ENCODE results near the gene CDKN2C.
"Not testable (repeated sequence)": the region's sequence is repeated elsewhere in the genome, so short reads cannot be mapped to it uniquely, and the experiment has no call there.

CDKN2C gene

GRCh38 chr1:50936321-50936720, 33.7 kb upstream of the CDKN2C start:
- Histone ChIP-seq H2BK5ac (ENCODE audit: low read length) (no peak overlapping the region), H2AK5ac (ENCODE audit: low read length) (no peak overlapping the region), H3K79me2 (ENCODE audit: control insufficient read depth, insufficient read depth, low read length) (peaks cover 5% of the 10 kb centered on the region), H4K5ac (ENCODE audit: low read length) (no peak overlapping the region), H3K79me1 (ENCODE audit: low read length) (peaks cover 5% of the 10 kb centered on the region), H3K27ac (ENCODE audit: low read depth, low read length) (no peak overlapping the region), H3K4me3 (ENCODE audit: low read length) (no peak overlapping the region), H2BK15ac (replicated peaks; ENCODE audit: low read depth) (no peak overlapping the region), H3K9ac (ENCODE audit: low read length) (no peak overlapping the region), H4K8ac (ENCODE audit: low read depth, low read length) (no peak overlapping the region), H3K23ac (ENCODE audit: low read length) (no peak overlapping the region), H3K18ac (ENCODE audit: low read length) (no peak overlapping the region), H3K36me3 (ENCODE audit: control insufficient read depth, insufficient read depth, low read length) (no peaks in the 10 kb centered on the region), H3K4me1 (ENCODE audit: control insufficient read depth, low read depth, low read length) (no peaks in the 10 kb centered on the region), H3K4ac (ENCODE audit: low read depth, low read length) (no peak overlapping the region), H3K56ac (ENCODE audit: low read length) (no peak overlapping the region), H3K4me2 (ENCODE audit: low read length) (no peak overlapping the region), H2BK120ac (ENCODE audit: low read depth, low read length) (no peak overlapping the region), H3K27me3 (ENCODE audit: insufficient read depth, low read length, poor library complexity) (no peaks in the 10 kb centered on the region)
- WGBS (ENCODE audit: extremely low coverage, insufficient coverage, low lambda C conversion rate): no CpG with 5 or more reads among the region's 2 CpGs
- DNase-seq: no peak

GRCh38 chr1:50940291-50940690, 29.8 kb upstream of the CDKN2C start:
- H3K23ac ChIP-seq (ENCODE audit: low read length): no peak overlapping the region
- no peaks in the 10 kb centered on the region for H3K4me1 ChIP-seq (ENCODE audit: control insufficient read depth, low read depth, low read length)
- no peaks in the 10 kb centered on the region for H3K36me3 ChIP-seq (ENCODE audit: control insufficient read depth, insufficient read depth, low read length)
- H3K4ac ChIP-seq (ENCODE audit: low read depth, low read length): no peak overlapping the region
- peaks cover 12% of the 10 kb centered on the region for H3K79me1 ChIP-seq (ENCODE audit: low read length)
- no peak overlapping the region for H2AK5ac ChIP-seq (ENCODE audit: low read length)
- no peaks in the 10 kb centered on the region for H3K27me3 ChIP-seq (ENCODE audit: insufficient read depth, low read length, poor library complexity)
- H2BK5ac ChIP-seq (ENCODE audit: low read length): no peak overlapping the region
- no CpG with 5 or more reads among the region's 3 CpGs for WGBS (ENCODE audit: extremely low coverage, insufficient coverage, low lambda C conversion rate)
- no peak overlapping the region for H3K4me3 ChIP-seq (ENCODE audit: low read length)
- no peak overlapping the region for H3K4me2 ChIP-seq (ENCODE audit: low read length)
- no peak overlapping the region for H3K27ac ChIP-seq (ENCODE audit: low read depth, low read length)
- no peak overlapping the region for H3K9ac ChIP-seq (ENCODE audit: low read length)
- no peak overlapping the region for H2BK15ac ChIP-seq (replicated peaks; ENCODE audit: low read depth)
- no peak overlapping the region for H3K18ac ChIP-seq (ENCODE audit: low read length)
- peaks cover 14% of the 10 kb centered on the region for H3K79me2 ChIP-seq (ENCODE audit: control insufficient read depth, insufficient read depth, low read length)
- no peak for DNase-seq
- H3K56ac ChIP-seq (ENCODE audit: low read length): no peak overlapping the region
- H2BK120ac ChIP-seq (ENCODE audit: low read depth, low read length): no peak overlapping the region
- H4K5ac ChIP-seq (ENCODE audit: low read length): no peak overlapping the region
- no peak overlapping the region for H4K8ac ChIP-seq (ENCODE audit: low read depth, low read length)

- Histone ChIP-seq H3K36me3 (ENCODE audit: control insufficient read depth, insufficient read depth, low read length) (no peaks in the 10 kb centered on the region), H3K4ac (ENCODE audit: low read depth, low read length) (no peak overlapping the region), H2BK120ac (ENCODE audit: low read depth, low read length) (no peak overlapping the region), H3K27ac (ENCODE audit: low read depth, low read length) (no peak overlapping the region), H2BK5ac (ENCODE audit: low read length) (no peak overlapping the region), H3K23ac (ENCODE audit: low read length) (no peak overlapping the region), H3K18ac (ENCODE audit: low read length) (no peak overlapping the region), H3K56ac (ENCODE audit: low read length) (no peak overlapping the region), H3K9ac (ENCODE audit: low read length) (no peak overlapping the region), H2BK15ac (replicated peaks; ENCODE audit: low read depth) (no peak overlapping the region), H3K4me3 (ENCODE audit: low read length) (no peak overlapping the region), H3K27me3 (ENCODE audit: insufficient read depth, low read length, poor library complexity) (no peaks in the 10 kb centered on the region), H3K79me2 (ENCODE audit: control insufficient read depth, insufficient read depth, low read length) (peaks cover 23% of the 10 kb centered on the region), H2AK5ac (ENCODE audit: low read length) (no peak overlapping the region), H3K79me1 (ENCODE audit: low read length) (peaks cover 19% of the 10 kb centered on the region), H3K4me2 (ENCODE audit: low read length) (no peak overlapping the region), H4K5ac (ENCODE audit: low read length) (no peak overlapping the region), H4K8ac (ENCODE audit: low read depth, low read length) (no peak overlapping the region), H3K4me1 (ENCODE audit: control insufficient read depth, low read depth, low read length) (no peaks in the 10 kb centered on the region)
- no peak for DNase-seq
- WGBS (ENCODE audit: extremely low coverage, insufficient coverage, low lambda C conversion rate): no CpG with 5 or more reads among the region's 1 CpG
Measured at GRCh38 chr1:50942334-50942733, 27.7 kb upstream of the CDKN2C start.

GRCh38 chr1:50949286-50949982, 20.6 kb upstream of the CDKN2C start:
- Histone ChIP-seq H2AK5ac (ENCODE audit: low read length) (no peak overlapping the region), H3K27me3 (ENCODE audit: insufficient read depth, low read length, poor library complexity) (no peaks in the 10 kb centered on the region), H3K9ac (ENCODE audit: low read length) (no peak overlapping the region), H3K23ac (ENCODE audit: low read length) (no peak overlapping the region), H3K18ac (ENCODE audit: low read length) (no peak overlapping the region), H2BK120ac (ENCODE audit: low read depth, low read length) (no peak overlapping the region), H3K79me2 (ENCODE audit: control insufficient read depth, insufficient read depth, low read length) (peaks cover 37% of the 10 kb centered on the region), H3K4me2 (ENCODE audit: low read length) (no peak overlapping the region), H3K79me1 (ENCODE audit: low read length) (peaks cover 20% of the 10 kb centered on the region), H2BK5ac (ENCODE audit: low read length) (no peak overlapping the region), H4K8ac (ENCODE audit: low read depth, low read length) (no peak overlapping the region), H3K4ac (ENCODE audit: low read depth, low read length) (no peak overlapping the region), H3K4me1 (ENCODE audit: control insufficient read depth, low read depth, low read length) (no peaks in the 10 kb centered on the region), H3K36me3 (ENCODE audit: control insufficient read depth, insufficient read depth, low read length) (no peaks in the 10 kb centered on the region), H3K4me3 (ENCODE audit: low read length) (no peak overlapping the region), H3K56ac (ENCODE audit: low read length) (no peak overlapping the region), H3K27ac (ENCODE audit: low read depth, low read length) (no peak overlapping the region), H4K5ac (ENCODE audit: low read length) (no peak overlapping the region), H2BK15ac (replicated peaks; ENCODE audit: low read depth) (no peak overlapping the region)
- DNase-seq: no peak
- no CpG with 5 or more reads among the region's 9 CpGs for WGBS (ENCODE audit: extremely low coverage, insufficient coverage, low lambda C conversion rate)

- no peak for DNase-seq
- no CpG with 5 or more reads among the region's 1 CpG for WGBS (ENCODE audit: extremely low coverage, insufficient coverage, low lambda C conversion rate)
- Histone ChIP-seq H4K8ac (ENCODE audit: low read depth, low read length) (no peak overlapping the region), H3K9ac (ENCODE audit: low read length) (no peak overlapping the region), H3K4me1 (ENCODE audit: control insufficient read depth, low read depth, low read length) (no peaks in the 10 kb centered on the region), H3K4me2 (ENCODE audit: low read length) (no peak overlapping the region), H3K79me2 (ENCODE audit: control insufficient read depth, insufficient read depth, low read length) (peaks cover 33% of the 10 kb centered on the region), H2BK15ac (replicated peaks; ENCODE audit: low read depth) (no peak overlapping the region), H3K27ac (ENCODE audit: low read depth, low read length) (no peak overlapping the region), H3K4me3 (ENCODE audit: low read length) (no peak overlapping the region), H3K36me3 (ENCODE audit: control insufficient read depth, insufficient read depth, low read length) (no peaks in the 10 kb centered on the region), H2AK5ac (ENCODE audit: low read length) (no peak overlapping the region), H2BK5ac (ENCODE audit: low read length) (no peak overlapping the region), H3K27me3 (ENCODE audit: insufficient read depth, low read length, poor library complexity) (no peaks in the 10 kb centered on the region), H2BK120ac (ENCODE audit: low read depth, low read length) (no peak overlapping the region), H3K4ac (ENCODE audit: low read depth, low read length) (no peak overlapping the region), H3K79me1 (ENCODE audit: low read length) (peaks cover 20% of the 10 kb centered on the region), H3K23ac (ENCODE audit: low read length) (no peak overlapping the region), H4K5ac (ENCODE audit: low read length) (no peak overlapping the region), H3K18ac (ENCODE audit: low read length) (no peak overlapping the region), H3K56ac (ENCODE audit: low read length) (no peak overlapping the region)
Measured at GRCh38 chr1:50950396-50950795, 19.6 kb upstream of the CDKN2C start.

- H2BK5ac ChIP-seq (ENCODE audit: low read length); H4K8ac ChIP-seq (ENCODE audit: low read depth, low read length); H2BK120ac ChIP-seq (ENCODE audit: low read depth, low read length); H2BK15ac ChIP-seq (replicated peaks; ENCODE audit: low read depth); H2AK5ac ChIP-seq (ENCODE audit: low read length); H3K56ac ChIP-seq (ENCODE audit: low read length); H3K4me2 ChIP-seq (ENCODE audit: low read length); H4K5ac ChIP-seq (ENCODE audit: low read length); H3K27me3 ChIP-seq (ENCODE audit: insufficient read depth, low read length, poor library complexity); DNase-seq; H3K4me1 ChIP-seq (ENCODE audit: control insufficient read depth, low read depth, low read length); H3K4ac ChIP-seq (ENCODE audit: low read depth, low read length); H3K9ac ChIP-seq (ENCODE audit: low read length); H3K4me3 ChIP-seq (ENCODE audit: low read length); H3K18ac ChIP-seq (ENCODE audit: low read length); H3K27ac ChIP-seq (ENCODE audit: low read depth, low read length); H3K23ac ChIP-seq (ENCODE audit: low read length); H3K36me3 ChIP-seq (ENCODE audit: control insufficient read depth, insufficient read depth, low read length): not testable (repeated sequence)
- peaks cover 22% of the 10 kb centered on the region for H3K79me2 ChIP-seq (ENCODE audit: control insufficient read depth, insufficient read depth, low read length)
- WGBS (ENCODE audit: extremely low coverage, insufficient coverage, low lambda C conversion rate): no CpG with 5 or more reads among the region's 31 CpGs
- peaks cover 11% of the 10 kb centered on the region for H3K79me1 ChIP-seq (ENCODE audit: low read length)
Measured at GRCh38 chr1:50952566-50952965, 17.5 kb upstream of the CDKN2C start.
